GM19240 (cell line): ENCODE measurements around the gene BTBD8.

ENCODE experiments used
- DNase-seq: peaks from one replicate; pipeline ENCODE4 v3.0.0; 2011; ENCODE audit warnings: low spot score; ENCODE audit not compliant: insufficient read length

The BTBD8 gene

DNA sequence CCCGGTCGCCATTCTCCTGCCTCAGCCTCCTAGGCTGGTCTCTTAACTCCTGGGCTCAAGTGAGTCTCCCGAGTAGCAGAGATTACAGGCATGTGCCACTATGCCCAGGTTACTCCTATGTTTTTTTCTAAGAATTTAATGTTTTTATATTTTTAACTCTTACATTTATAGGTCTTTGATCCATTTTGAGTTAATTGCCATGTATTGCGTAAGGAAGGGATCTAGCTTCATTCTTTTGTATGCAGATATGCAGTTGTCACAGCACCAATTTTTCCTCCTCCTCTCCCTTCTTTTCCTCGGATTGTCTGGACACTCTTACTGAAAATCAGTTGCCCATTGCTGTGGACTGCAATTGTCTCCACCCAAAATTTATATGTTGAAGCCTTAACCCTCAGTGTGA lies 11.5 kb downstream of the BTBD8 start:
- DNase-seq = no peak

GRCh38 chr1:92094090-92094489 lies 13.9 kb downstream of the BTBD8 start:
- no peak for DNase-seq

- DNase-seq = no peak
Measured at GRCh38 chr1:92094595-92094994, 14.4 kb downstream of the BTBD8 start.

DNA sequence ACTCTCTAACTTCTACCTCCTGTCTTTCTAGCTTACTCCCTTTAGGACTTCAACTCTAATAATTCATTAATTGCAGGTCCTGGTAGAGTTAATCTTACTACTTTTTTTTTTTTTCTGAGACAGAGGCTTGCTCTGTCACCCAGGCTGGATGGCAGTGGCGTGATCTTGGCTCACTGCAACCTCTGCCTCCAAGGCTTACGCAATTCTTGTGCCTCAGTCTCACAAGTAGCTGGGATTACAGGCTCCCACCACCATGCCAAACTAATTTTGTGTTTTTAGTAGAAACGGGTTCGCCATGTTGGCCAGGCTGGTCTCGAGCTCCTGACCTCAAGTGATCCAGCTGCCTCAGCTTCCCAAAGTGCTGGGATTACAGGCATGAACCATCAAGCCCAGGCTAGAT lies 15.7 kb downstream of the BTBD8 start:
- DNase-seq = no peak

DNA sequence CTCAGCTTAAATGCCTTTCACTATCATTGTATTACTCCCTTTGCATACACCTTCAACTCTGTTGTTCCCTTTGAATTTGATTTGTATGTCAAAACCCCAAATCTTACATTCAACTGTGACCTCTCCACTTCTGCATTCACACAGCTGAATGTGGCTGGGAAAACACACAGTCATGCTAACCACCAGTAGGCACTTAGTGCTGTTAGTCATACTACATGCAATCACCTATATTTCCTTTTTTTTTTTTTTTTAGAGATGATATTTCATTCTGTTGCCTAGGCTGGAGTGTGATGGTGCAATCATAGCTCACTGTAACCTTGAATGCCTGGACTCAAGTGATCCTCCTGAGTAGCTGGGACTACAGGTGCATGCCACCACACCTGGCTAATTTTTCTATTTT lies 16.2 kb downstream of the BTBD8 start:
- DNase-seq = no peak

GRCh38 chr1:92105546-92106081 lies 25.5 kb downstream of the BTBD8 start:
- no peak for DNase-seq

GRCh38 chr1:92108631-92109030 lies 28.5 kb downstream of the BTBD8 start:
- no peak for DNase-seq

GRCh38 chr1:92117526-92117925 lies 37.4 kb downstream of the BTBD8 start:
- DNase-seq = no peak

- DNase-seq = no peak
Measured at GRCh38 chr1:92118826-92119225, 38.7 kb downstream of the BTBD8 start.

DNA sequence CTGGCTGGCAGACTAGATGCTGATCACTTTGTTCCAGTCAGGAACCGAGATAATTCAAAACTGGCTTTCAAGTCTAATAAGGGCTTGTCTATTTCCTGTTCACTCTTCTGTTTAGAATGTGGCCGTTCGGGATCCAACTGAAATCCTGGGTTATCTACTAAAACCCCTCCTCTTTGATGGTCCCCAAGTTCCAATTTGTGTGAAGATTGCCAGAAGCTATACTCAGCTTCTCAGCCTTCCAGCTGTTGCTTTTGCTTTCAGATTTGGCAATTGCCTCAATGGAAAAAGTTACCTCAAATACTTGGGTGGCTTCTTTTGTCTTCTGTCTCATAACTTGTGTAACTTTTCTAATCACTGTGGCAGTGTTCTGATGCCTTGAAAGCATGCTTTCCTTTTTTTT lies 43.7 kb downstream of the BTBD8 start:
- DNase-seq = no peak

DNA sequence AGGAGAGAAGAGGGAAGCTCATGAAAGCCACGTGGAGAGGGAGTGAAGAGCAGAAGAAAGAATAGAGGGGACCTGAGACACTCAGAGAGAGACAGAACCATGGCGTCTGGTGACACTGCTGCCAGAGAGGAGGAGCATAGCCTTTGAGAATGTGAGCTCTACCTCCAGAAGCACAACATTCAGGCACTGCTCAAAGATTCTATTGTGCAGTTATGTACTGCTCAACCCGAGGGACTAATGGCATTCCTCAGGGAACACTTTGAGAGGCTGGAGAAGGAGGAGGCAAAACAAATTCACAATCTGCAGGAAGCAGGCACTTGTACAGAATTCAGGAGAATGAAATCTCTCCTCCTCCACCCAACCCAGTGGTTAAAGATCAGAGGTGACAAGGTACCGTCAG lies 45.1 kb downstream of the BTBD8 start:
- DNase-seq = no peak

DNA sequence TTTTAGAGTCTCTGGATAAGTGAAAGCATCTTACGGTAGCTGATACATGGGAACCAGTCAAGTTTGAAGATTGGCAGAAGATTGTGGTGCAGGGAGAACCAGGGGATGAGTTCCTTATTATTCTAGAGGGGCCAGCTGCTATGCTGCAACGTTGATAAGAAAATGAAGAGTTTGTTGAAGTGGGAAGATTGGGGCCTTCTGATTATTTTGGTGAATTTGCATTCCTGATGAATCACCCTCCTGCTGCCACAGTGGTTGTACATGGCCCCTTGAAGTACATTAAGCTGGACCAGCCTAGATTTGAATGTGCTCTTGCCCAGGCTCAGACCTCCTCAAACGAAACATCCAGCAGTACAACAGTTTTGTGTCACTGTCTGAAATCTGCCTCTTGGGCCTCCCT lies 45.9 kb downstream of the BTBD8 start:
- no peak for DNase-seq

DNA sequence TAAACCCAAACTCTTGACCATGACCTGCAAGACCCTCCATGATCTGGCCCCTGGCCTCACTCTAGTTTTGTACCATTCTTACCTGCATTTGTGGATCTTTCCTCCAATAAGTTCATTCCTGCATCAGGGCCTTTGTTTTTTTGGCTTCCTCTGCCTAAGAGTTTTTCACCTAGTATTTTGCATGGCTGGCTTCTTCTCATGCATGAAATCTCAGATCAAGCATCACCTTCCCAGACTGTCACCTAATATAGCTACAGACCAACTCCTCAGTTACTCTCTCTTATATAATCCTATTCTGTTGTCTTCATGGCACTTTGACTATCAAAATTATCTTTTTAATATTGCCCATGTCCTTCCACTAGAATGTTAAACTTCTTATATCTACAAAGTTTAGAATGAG lies 54.2 kb downstream of the BTBD8 start:
- DNase-seq = no peak

DNA sequence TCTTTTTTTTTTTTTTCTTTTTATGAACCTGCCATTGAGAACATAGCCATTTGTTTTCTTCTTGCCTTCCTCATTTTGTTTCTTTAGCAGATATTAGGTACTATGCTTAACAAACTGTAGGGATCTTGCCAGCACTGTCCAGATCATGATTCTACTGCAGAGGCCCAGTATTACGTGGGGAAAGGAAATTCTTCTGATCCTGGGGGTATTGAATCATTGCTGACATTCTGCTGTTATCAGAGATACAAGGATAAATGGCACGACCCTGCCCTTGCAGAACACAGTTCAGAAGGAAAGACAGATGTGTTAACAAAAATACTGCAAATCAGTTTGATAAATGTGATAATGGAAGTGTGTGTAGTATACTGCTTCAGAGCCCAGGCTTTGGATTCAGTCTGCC lies 56.2 kb downstream of the BTBD8 start:
- DNase-seq = no peak

GRCh38 chr1:92154934-92155333 lies 74.8 kb downstream of the BTBD8 start:
- DNase-seq = no peak

DNA sequence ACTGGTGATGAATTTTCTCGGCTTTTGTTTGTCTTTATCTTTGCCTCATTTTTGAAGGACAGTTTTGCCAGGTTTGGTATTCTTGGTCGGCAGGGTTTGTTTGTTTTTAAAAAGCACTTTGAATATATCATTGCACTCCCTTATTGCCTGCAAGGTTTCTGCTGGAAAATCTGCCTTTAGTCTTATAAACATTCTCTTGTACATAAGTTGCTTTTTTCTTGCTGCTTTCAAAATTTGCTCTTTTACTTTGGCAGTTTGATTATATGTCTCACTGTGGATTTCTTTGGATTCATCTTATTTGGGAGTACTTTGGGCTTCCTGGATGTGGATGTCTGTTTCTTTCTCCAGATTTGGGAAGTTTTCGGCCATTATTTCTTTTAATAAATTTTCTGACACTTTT lies 79.4 kb downstream of the BTBD8 start:
- no peak for DNase-seq

GRCh38 chr1:92165389-92165788 lies 85.2 kb downstream of the BTBD8 start:
- no peak for DNase-seq

GRCh38 chr1:92167151-92167550 lies 87.0 kb downstream of the BTBD8 start:
- DNase-seq = no peak

- no peak for DNase-seq
Measured at GRCh38 chr1:92168657-92169056, 88.5 kb downstream of the BTBD8 start.

DNA sequence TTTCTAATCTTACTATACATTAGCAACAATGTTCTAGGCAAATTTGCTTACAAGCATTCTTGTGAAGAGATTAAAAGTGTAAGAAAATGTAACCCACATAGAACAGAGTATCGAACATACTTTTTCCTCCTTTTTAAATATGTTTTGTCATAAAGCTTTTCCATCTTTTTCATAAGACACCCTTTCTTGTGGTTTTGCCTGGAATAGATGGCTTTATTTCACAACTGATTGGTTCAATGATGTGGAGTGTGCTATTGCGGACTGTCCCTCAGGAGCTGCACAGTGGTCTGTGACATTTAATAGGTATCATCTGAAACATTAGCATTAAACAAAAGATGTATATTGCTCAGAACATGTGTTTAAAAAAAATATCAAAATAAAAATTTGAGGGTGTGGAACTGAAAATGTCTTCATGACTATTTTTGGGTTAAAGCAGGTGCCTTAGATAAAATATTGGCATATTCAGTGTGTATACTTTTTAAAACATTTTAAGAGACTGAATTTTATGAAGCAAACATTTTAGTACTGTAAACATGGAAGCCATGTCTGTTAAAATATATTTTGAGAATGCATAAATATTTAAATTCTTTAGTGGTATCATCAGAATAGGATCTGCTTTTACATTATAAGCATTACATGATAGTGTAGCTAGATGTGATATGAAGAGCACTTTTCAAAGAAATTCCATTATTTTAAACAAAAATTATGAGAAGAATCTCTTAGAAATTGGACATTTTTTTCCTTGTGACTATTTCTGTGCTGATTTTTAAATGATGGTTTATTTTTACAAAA lies 89.3 kb downstream of the BTBD8 start:
- no peak for DNase-seq

GRCh38 chr1:92184632-92185031 lies 104.5 kb downstream of the BTBD8 start:
- no peak for DNase-seq

DNA sequence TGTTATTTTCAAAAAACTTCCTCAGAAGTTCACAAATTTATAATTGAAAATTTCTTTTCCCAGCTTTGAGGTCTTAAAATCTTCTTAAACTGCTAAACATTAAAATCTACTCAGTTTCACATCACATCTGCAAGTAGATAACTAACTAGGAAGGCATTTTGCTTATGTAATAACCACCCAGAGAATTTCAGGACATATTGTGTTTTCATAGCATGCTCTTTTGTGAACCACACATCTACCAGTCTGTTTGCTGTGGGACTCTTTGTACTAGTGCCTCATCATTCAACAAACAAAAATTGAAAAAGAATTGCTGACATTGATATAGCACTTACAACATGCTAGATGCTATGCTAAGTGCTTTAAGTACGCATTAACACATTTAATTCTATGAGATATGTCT lies 105.9 kb downstream of the BTBD8 start:
- DNase-seq = no peak

GRCh38 chr1:92188436-92189255 lies 108.5 kb downstream of the BTBD8 start:
- DNase-seq = no peak
